Activated CD4-positive, alpha-beta T cell treated with anti-CD3 and anti-CD28 coated beads for 4 hours (primary cell): Measurements from ENCODE around the gene KRTAP5-1.
"Not testable (repeated sequence)": the region's sequence is repeated elsewhere in the genome, so short reads cannot be mapped to it uniquely, and the experiment has no call there.

Source experiments
- DNase-seq, 2 donors: peaks; one replicate each; pipeline ENCODE4 v3.0.0-alpha.2; 2020

KRTAP5-1 gene

GRCh38 chr11:1584661-1585370 is at the start of gene KRTAP5-1:
KRTAP5-1 (minus strand) TSS chr11:1585283; CDS start chr11:1585249, 34 bp downstream.
- DNase-seq: not testable (repeated sequence)

GRCh38 chr11:1633864-1634263 is 48.8 kb upstream of the KRTAP5-1 start:
- DNase-seq: no peak

GRCh38 chr11:1632053-1632714 is 47.1 kb upstream of the KRTAP5-1 start:
- DNase-seq: no peak

- DNase-seq: no peak
Observed at GRCh38 chr11:1631066-1631568, 46.0 kb upstream of the KRTAP5-1 start.

GRCh38 chr11:1630271-1630670 is 45.2 kb upstream of the KRTAP5-1 start:
- DNase-seq: no peak

GRCh38 chr11:1629326-1630185 is 44.5 kb upstream of the KRTAP5-1 start, which contains the start of gene KRTAP5-5:
KRTAP5-5 (plus strand) TSS chr11:1629775; CDS start chr11:1629841, 66 bp downstream.
- no peak for DNase-seq

GRCh38 chr11:1628506-1629325 is 43.6 kb upstream of the KRTAP5-1 start:
- peak; percentile 48 to 55 for DNase-seq

GRCh38 chr11:1625541-1625940 is 40.5 kb upstream of the KRTAP5-1 start:
- no peak for DNase-seq

GRCh38 chr11:1624621-1625020 is 39.5 kb upstream of the KRTAP5-1 start:
- DNase-seq: no peak

GRCh38 chr11:1623716-1624115 is 38.6 kb upstream of the KRTAP5-1 start:
- DNase-seq: no peak

- no peak for DNase-seq
Observed at GRCh38 chr11:1622086-1622485, 37.0 kb upstream of the KRTAP5-1 start, which contains the start of gene KRTAP5-4. KRTAP5-4 (minus strand) TSS chr11:1622138; CDS start chr11:1622093, 45 bp downstream.

- peak in 1 of 2 donors; percentile 14 for DNase-seq
Observed at GRCh38 chr11:1619449-1619848, 34.4 kb upstream of the KRTAP5-1 start.

- no peak for DNase-seq
Observed at GRCh38 chr11:1618231-1618630, 33.1 kb upstream of the KRTAP5-1 start.

- DNase-seq: no peak
Observed at GRCh38 chr11:1608363-1608762, 23.3 kb upstream of the KRTAP5-1 start, which contains the start of gene KRTAP5-3. KRTAP5-3 (minus strand) TSS chr11:1608463; CDS start chr11:1608385, 78 bp downstream.

GRCh38 chr11:1607901-1608300 is 22.8 kb upstream of the KRTAP5-1 start:
- not testable (repeated sequence) for DNase-seq

GRCh38 chr11:1607156-1607845 is 22.2 kb upstream of the KRTAP5-1 start:
- not testable (repeated sequence) for DNase-seq

GRCh38 chr11:1605923-1606322 is 20.8 kb upstream of the KRTAP5-1 start:
- not testable (repeated sequence) for DNase-seq

- no peak for DNase-seq
Observed at GRCh38 chr11:1604711-1605110, 19.6 kb upstream of the KRTAP5-1 start.

- no peak for DNase-seq
Observed at GRCh38 chr11:1604181-1604580, 19.1 kb upstream of the KRTAP5-1 start.

- no peak for DNase-seq
Observed at GRCh38 chr11:1603629-1604028, 18.5 kb upstream of the KRTAP5-1 start.

- not testable (repeated sequence) for DNase-seq
Observed at GRCh38 chr11:1601663-1602062, 16.6 kb upstream of the KRTAP5-1 start.
